Mesenchymal stem cell (in vitro differentiated cells and primary cell): ENCODE results near the gene ISOC2.

Source experiments
- DNase-seq: peaks from one replicate; pipeline ENCODE4 v3.0.0-alpha.2; 2013
- H2AFZ ChIP-seq: one replicate; pipeline ENCODE4 v1.6.1; 2013; ENCODE audit warnings: low read depth, mild to moderate bottlenecking, control low read depth, inconsistent platforms, low read length, moderate library complexity
- H2AK5ac ChIP-seq: 2 replicates; pipeline ENCODE4 v1.6.1; 2013; ENCODE audit warnings: low read length, moderate library complexity, mild to moderate bottlenecking, inconsistent platforms; ENCODE audit not compliant: severe bottlenecking
- H2BK120ac ChIP-seq: one replicate; pipeline ENCODE4 v1.6.1; 2013; ENCODE audit warnings: low read depth, mild to moderate bottlenecking, inconsistent platforms, low read length, moderate library complexity
- H2BK12ac ChIP-seq, 2 experiments: one replicate each; pipeline ENCODE4 v1.6.1; 2013; ENCODE audit warnings: inconsistent platforms in 2 of 2, low read length in 2 of 2, mild to moderate bottlenecking in 2 of 2, moderate library complexity in 2 of 2, control low read depth in 1 of 2
- H2BK15ac ChIP-seq: one replicate; pipeline ENCODE4 v1.6.1; 2013; ENCODE audit warnings: mild to moderate bottlenecking, low read depth, inconsistent platforms; ENCODE audit not compliant: poor library complexity, severe bottlenecking
- H2BK5ac ChIP-seq: 2 replicates; pipeline ENCODE4 v1.6.1; 2013; ENCODE audit warnings: low read depth, mild to moderate bottlenecking, low read length, control low read depth, inconsistent platforms; ENCODE audit not compliant: poor library complexity, severe bottlenecking
- H3K14ac ChIP-seq, 2 experiments: one replicate each; pipeline ENCODE4 v1.6.1; 2013; ENCODE audit warnings: inconsistent platforms in 2 of 2, low read length in 2 of 2, control low read depth in 1 of 2, mild to moderate bottlenecking in 1 of 2, moderate library complexity in 1 of 2
- H3K18ac ChIP-seq, 2 experiments: one replicate each; pipeline ENCODE4 v1.6.1; 2013; ENCODE audit warnings: inconsistent platforms in 2 of 2, low read length in 2 of 2, control low read depth in 1 of 2, low read depth in 1 of 2, mild to moderate bottlenecking in 1 of 2
- H3K23ac ChIP-seq, 2 experiments: one replicate each; pipeline ENCODE4 v1.6.1; 2013; ENCODE audit warnings: inconsistent platforms in 2 of 2, low read length in 2 of 2, mild to moderate bottlenecking in 2 of 2, moderate library complexity in 2 of 2, control low read depth in 1 of 2
- H3K27ac ChIP-seq: 2 replicates; pipeline ENCODE4 v1.5.1; 2013; ENCODE audit warnings: mild to moderate bottlenecking, moderate library complexity, low read length, control low read depth, inconsistent platforms; ENCODE audit not compliant: poor library complexity, severe bottlenecking
- H3K27me3 ChIP-seq, 2 experiments: 2 replicates each; pipeline versions ENCODE4 v1.6.1 to v1.7.0; 2013; ENCODE audit warnings: low read length in 2 of 2, mild to moderate bottlenecking in 2 of 2, moderate library complexity in 2 of 2, control low read depth in 1 of 2, inconsistent platforms in 1 of 2; ENCODE audit not compliant: control insufficient read depth in 1 of 2, insufficient read depth in 1 of 2
- H3K36me3 ChIP-seq, 2 experiments: 2 replicates each; pipeline versions ENCODE4 v1.6.1 to v1.7.0; 2013; ENCODE audit warnings: low read length in 2 of 2, control low read depth in 1 of 2, inconsistent platforms in 1 of 2, low read depth in 1 of 2, mild to moderate bottlenecking in 1 of 2; ENCODE audit not compliant: insufficient read depth in 2 of 2, control insufficient read depth in 1 of 2
- H3K4ac ChIP-seq, 2 experiments: one replicate each; pipeline ENCODE4 v1.6.1; 2013; ENCODE audit warnings: inconsistent platforms in 2 of 2, low read length in 2 of 2, mild to moderate bottlenecking in 2 of 2, moderate library complexity in 2 of 2, control low read depth in 1 of 2, low read depth in 1 of 2
- H3K4me1 ChIP-seq: 2 replicates; pipeline ENCODE4 v1.6.1; 2013; ENCODE audit warnings: low read depth, low read length, control low read depth; ENCODE audit not compliant: control insufficient read depth, insufficient read depth
- H3K4me2 ChIP-seq: 2 replicates; pipeline ENCODE4 v1.6.1; 2013; ENCODE audit warnings: low read length, mild to moderate bottlenecking, inconsistent platforms; ENCODE audit not compliant: poor library complexity, severe bottlenecking
- H3K4me3 ChIP-seq, 2 experiments: 2 replicates each; pipeline versions ENCODE4 v1.5.1 to v1.7.0; 2013; ENCODE audit warnings: low read length in 2 of 2, mild to moderate bottlenecking in 2 of 2, control low read depth in 1 of 2, low read depth in 1 of 2; ENCODE audit not compliant: insufficient read depth in 1 of 2
- H3K79me1 ChIP-seq: replicated peaks from 2 replicates; pipeline ENCODE4 v1.6.1; 2013; ENCODE audit warnings: mild to moderate bottlenecking, control low read depth, low read length, inconsistent platforms; ENCODE audit not compliant: poor library complexity, severe bottlenecking
- H3K9ac ChIP-seq: 2 replicates; pipeline ENCODE4 v1.7.0; 2013; ENCODE audit warnings: mild to moderate bottlenecking, low read length, moderate library complexity
- H3K9me3 ChIP-seq: 2 replicates; pipeline ENCODE4 v1.7.0; 2013; ENCODE audit warnings: mild to moderate bottlenecking, low read length; ENCODE audit not compliant: control insufficient read depth
- H4K8ac ChIP-seq: one replicate; pipeline ENCODE4 v1.6.1; 2013; ENCODE audit warnings: inconsistent platforms, mild to moderate bottlenecking, low read length, moderate library complexity
- H4K91ac ChIP-seq: one replicate; pipeline ENCODE4 v1.6.1; 2013; ENCODE audit warnings: mild to moderate bottlenecking, low read length, inconsistent platforms
- WGBS: methylation state at CpG from one replicate; pipeline ENCODE4 v1.1.7; 2013; ENCODE audit warnings: mixed read lengths; 5-methylcytosine and 5-hydroxymethylcytosine counted together

ISOC2 gene

DNA sequence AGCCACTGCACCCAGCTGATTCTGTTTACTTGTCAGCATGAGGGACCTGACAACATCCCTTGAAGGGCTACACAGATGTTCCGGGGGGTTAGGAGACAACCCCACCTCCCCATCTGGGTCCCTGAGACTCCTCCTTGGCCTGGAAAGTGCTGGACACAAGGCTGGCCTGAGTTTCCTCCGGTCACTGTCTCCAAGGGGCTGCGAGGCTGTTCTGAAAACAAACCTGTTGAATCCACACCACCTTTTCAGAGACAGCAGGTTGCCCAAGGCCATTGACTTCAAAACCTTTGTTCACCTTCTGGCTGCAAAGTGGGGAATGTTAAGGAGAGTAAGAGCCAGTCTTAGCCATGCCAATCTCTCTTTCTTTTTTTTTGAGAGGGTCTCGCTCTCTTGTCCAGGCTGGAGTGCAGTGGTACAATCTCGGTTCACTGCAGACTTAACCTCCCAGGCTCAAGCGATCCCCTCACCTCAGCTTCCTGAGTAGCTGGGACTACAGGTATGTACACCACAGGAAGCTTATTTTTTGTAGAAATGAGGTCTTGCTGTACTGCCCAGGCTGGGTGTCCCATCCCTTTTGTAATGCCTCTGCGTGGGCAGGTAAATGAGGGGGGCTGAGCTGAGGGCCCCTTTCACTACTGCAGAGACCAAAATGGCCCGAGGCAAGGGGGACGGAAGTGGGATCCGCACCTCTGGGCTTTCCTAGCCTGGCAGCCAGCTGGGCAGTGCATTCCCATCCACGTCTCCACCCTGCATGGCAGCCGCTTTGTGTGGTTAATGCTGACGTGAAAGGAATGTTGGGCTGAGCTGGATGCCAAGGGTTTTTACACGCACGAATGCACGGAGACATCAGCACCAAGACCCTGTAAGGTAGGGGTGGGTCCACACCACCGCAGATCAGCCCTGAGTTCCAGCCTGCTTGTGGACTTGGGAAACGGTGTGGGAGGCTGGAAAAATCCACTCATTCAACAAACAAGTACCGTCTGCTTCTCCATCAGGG, 13.1 kb upstream of the ISOC2 start:
- Histone ChIP-seq H3K9me3 (no peaks in the 10 kb centered on the region), H3K18ac (no peak overlapping the region), H3K9ac (peak overlapping the region; percentile 71), H3K4me1 (peaks cover 54% of the 10 kb centered on the region), H3K4me2 (peak overlapping the region; percentile 8), H3K27ac (peak overlapping the region; percentile 96), H3K23ac (no peak overlapping the region), H3K27me3 (no peaks in the 10 kb centered on the region), H2BK15ac (no peak overlapping the region), H3K14ac (no peak overlapping the region), H2AFZ (no peak overlapping the region), H2BK120ac (no peak overlapping the region), H3K4ac (no peak overlapping the region), H2BK12ac (peak overlapping the region; percentile 15 to 61), H4K8ac (no peak overlapping the region), H3K4me3 (peak overlapping the region in 1 of 2 experiments; percentile 16), H2BK5ac (peak overlapping the region; percentile 97), H2AK5ac (peak overlapping the region; percentile 100), H3K36me3 (peaks cover 0 to 10% of the 10 kb centered on the region in 2 experiments), H4K91ac (peak overlapping the region; percentile 57), H3K79me1 (peaks cover 10% of the 10 kb centered on the region)
- 88% methylated on average over 19 of the region's 19 CpGs for WGBS
- no peak for DNase-seq

DNA sequence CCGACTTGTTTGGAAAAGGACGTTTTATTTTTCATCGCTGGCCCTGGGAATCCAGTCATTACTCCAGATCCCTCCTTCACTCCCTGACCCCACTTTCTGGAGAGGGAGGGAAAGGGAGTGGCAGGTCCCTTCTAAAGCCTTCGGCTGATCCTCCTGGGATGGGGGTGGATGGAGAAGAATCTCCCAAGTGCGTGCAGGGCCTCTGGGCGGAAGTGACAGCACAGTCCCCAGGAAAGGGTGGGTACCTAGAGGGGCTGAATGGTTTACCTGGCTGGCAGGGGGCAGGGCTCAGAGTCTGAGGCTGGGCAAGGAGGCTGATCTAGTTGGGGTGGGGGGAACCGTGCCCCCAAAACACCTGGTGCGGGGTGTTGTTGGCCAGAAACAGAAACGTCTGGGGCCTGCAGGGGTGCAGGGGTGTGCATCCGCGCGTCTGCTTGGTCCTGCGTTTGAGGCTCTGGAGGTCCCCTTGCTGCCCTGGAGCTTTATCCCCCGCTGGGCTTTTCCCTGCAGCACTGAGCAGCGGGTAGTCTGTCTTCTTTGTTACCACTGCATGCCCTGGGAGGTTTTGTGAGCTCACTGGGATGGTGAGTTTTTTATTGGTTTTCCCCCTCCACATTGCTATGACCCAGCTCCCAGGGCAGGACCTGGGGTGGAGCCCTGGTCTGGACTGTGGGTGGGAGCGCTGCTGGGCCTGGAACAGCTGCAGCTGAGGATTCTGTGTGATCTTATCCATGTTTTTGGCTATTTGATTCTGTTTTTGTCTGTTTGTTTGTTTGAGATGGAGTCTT, 12.0 kb upstream of the ISOC2 start:
- Histone ChIP-seq H3K18ac (no peak overlapping the region), H3K9ac (peak overlapping the region; percentile 71), H3K27ac (peak overlapping the region; percentile 96), H3K23ac (no peak overlapping the region), H3K4me1 (peaks cover 43% of the 10 kb centered on the region), H3K36me3 (peaks cover 0 to 5% of the 10 kb centered on the region in 2 experiments), H2BK15ac (no peak overlapping the region), H2BK12ac (no peak overlapping the region), H3K14ac (no peak overlapping the region), H2AK5ac (peak overlapping the region; percentile 98), H4K8ac (peak overlapping the region; percentile 14), H3K9me3 (no peaks in the 10 kb centered on the region), H3K27me3 (no peaks in the 10 kb centered on the region), H4K91ac (no peak overlapping the region), H2BK5ac (peak overlapping the region; percentile 74), H2AFZ (no peak overlapping the region), H3K79me1 (peaks cover 5% of the 10 kb centered on the region), H3K4me2 (peak overlapping the region; percentile 44), H3K4me3 (peak overlapping the region in 1 of 2 experiments; percentile 44), H3K4ac (peak overlapping the region; percentile 17 to 19), H2BK120ac (no peak overlapping the region)
- WGBS, result 64% methylated on average over 13 of the region's 16 CpGs
- no peak for DNase-seq

DNA sequence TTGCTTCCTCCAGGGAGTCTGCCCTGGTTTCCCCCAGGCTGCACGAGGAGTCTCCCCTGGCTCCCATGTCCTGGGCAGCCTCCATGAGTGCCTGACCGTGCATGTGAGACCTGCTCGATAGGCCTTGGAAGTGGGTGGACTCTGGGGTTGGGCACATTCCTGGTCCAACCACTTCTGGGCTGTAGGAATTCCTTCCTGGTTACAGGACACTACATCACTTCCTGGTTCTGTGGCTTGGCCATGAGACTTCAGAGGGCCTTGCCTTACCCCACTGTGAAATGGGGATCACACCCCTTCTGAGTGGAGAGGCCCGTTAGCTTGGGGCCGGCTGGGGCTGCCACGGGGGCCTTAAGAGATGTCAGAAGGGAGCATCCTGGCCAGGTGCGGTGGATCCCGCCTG, 11.0 kb upstream of the ISOC2 start:
- Histone ChIP-seq H2BK15ac (no peak overlapping the region), H3K36me3 (no peaks in the 10 kb centered on the region), H4K8ac (no peak overlapping the region), H2AFZ (no peak overlapping the region), H3K27me3 (no peaks in the 10 kb centered on the region), H3K14ac (no peak overlapping the region), H3K4me3 (no peak overlapping the region), H2BK120ac (no peak overlapping the region), H3K4ac (no peak overlapping the region), H2AK5ac (no peak overlapping the region), H3K27ac (no peak overlapping the region), H3K4me2 (no peak overlapping the region), H2BK12ac (no peak overlapping the region), H2BK5ac (no peak overlapping the region), H4K91ac (no peak overlapping the region), H3K79me1 (no peaks in the 10 kb centered on the region), H3K4me1 (peaks cover 44% of the 10 kb centered on the region), H3K9me3 (no peaks in the 10 kb centered on the region), H3K23ac (no peak overlapping the region), H3K9ac (peak overlapping the region; percentile 71), H3K18ac (no peak overlapping the region)
- DNase-seq, result no peak
- 84% methylated on average over 8 of the region's 8 CpGs for WGBS

DNA sequence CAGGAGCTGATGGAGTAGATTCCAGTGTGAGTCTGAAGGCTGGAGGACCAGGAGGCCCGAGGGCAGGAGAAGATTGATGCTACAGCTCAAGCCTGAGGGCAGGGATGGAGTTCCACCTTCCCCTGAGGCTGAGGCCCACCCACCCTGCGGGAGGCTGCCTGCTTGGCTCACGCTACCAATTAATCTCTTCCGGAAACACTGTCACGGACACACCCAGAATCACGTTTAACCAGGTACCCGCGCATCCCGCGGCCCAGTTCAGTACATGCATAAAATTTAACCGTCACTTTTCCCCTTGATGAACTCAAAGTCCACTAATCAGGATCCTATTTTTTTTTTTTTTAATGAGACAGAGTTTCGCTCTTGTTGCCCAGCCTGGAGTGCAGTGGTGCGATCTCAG, 9.8 kb upstream of the ISOC2 start:
- WGBS, result 97% methylated on average over 13 of the region's 13 CpGs
- Histone ChIP-seq H3K9me3 (no peaks in the 10 kb centered on the region), H3K14ac (no peak overlapping the region)

More for the DNA sequence above, 9.8 kb upstream of the ISOC2 start:
- no peak for DNase-seq
- H3K79me1 ChIP-seq, result no peaks in the 10 kb centered on the region
- no peak overlapping the region for H2BK15ac ChIP-seq
- no peak overlapping the region for H3K4me3 ChIP-seq
- H2AFZ ChIP-seq, result no peak overlapping the region
- no peak overlapping the region for H2BK12ac ChIP-seq
- H3K23ac ChIP-seq, result no peak overlapping the region
- H3K4me2 ChIP-seq, result no peak overlapping the region
- H3K9ac ChIP-seq, result no peak overlapping the region
- no peak overlapping the region for H2BK5ac ChIP-seq
- no peak overlapping the region for H4K91ac ChIP-seq
- no peak overlapping the region for H2BK120ac ChIP-seq
- peak overlapping the region; percentile 54 for H2AK5ac ChIP-seq
- H3K36me3 ChIP-seq, result no peaks in the 10 kb centered on the region
- peaks cover 44% of the 10 kb centered on the region for H3K4me1 ChIP-seq
- no peak overlapping the region for H4K8ac ChIP-seq
- H3K4ac ChIP-seq, result no peak overlapping the region
- no peaks in the 10 kb centered on the region for H3K27me3 ChIP-seq
- no peak overlapping the region for H3K18ac ChIP-seq
- no peak overlapping the region for H3K27ac ChIP-seq
